SK-N-SH (cell line): Measurements from ENCODE around the gene DDX39B. TPM values are rescaled to one million over a fixed set of nuclear protein-coding genes. Genes with fewer than 3 reads are reported as not detected.

Source experiments
- CTCF ChIA-PET: fragments of 300-600, 350-600 bp; formaldehyde crosslinking; extraction: SDS; loops from one replicate; lab custom pipeline; 2021; lab: Yijun Ruan, JAX
- POLR2A ChIA-PET: fragments of 350-600 bp; sonication (Branson Sonifier 250); formaldehyde crosslinking; extraction: SDS; loops from one replicate; lab custom pipeline; 2020; ENCODE audit warnings: antibody characterized with exemption, inconsistent platforms; lab: Yijun Ruan, JAX
- DNase-seq: peaks from one replicate; pipeline ENCODE4 v3.0.0; 2012
- H2AFZ ChIP-seq: fragments of 200-600 bp; sonication (generic); 2 replicates; pipeline ENCODE4 v1.8.1; 2016; ENCODE audit warnings: antibody characterized with exemption, mild to moderate bottlenecking, low read depth
- H3F3A ChIP-seq: fragments of 200-600 bp; sonication (generic); replicated peaks from 2 replicates; pipeline ENCODE3; 2016; ENCODE audit warnings: antibody characterized with exemption, mild to moderate bottlenecking; ENCODE audit not compliant: insufficient read depth
- H3K27ac ChIP-seq, 2 experiments: fragments of 200-500 bp in 1 of 2; fragments of 200-600 bp in 1 of 2; sonication (Bioruptor generic) in 1 of 2; sonication (generic), shearing (Covaris generic) in 1 of 2; 2 replicates each; pipeline versions ENCODE4 v1.5.1 to v1.6.1; 2014 to 2016; ENCODE audit warnings: low read depth in 2 of 2, inconsistent platforms in 1 of 2, low read length in 1 of 2, mild to moderate bottlenecking in 1 of 2, mixed read lengths in 1 of 2
- H3K27me3 ChIP-seq: fragments of 200-600 bp; sonication (generic), shearing (Covaris generic); 2 replicates; pipeline ENCODE4 v1.6.1; 2016; ENCODE audit warnings: mixed run types; ENCODE audit not compliant: insufficient read depth
- H3K36me3 ChIP-seq, 2 experiments: fragments of 200-500 bp in 1 of 2; fragments of 200-600 bp in 1 of 2; sonication (Bioruptor generic) in 1 of 2; sonication (generic) in 1 of 2; replicated peaks in 1 of 2; 2 replicates each; pipeline versions ENCODE3 to v1.5.1; 2014 to 2016; ENCODE audit warnings: low read length in 1 of 2, mild to moderate bottlenecking in 1 of 2; ENCODE audit not compliant: insufficient read depth in 2 of 2, control insufficient read depth in 1 of 2
- H3K4me1 ChIP-seq, 2 experiments: fragments of 200-500 bp in 1 of 2; fragments of 200-600 bp in 1 of 2; sonication (Bioruptor generic) in 1 of 2; sonication (generic), shearing (Covaris generic) in 1 of 2; 2 replicates each; pipeline versions ENCODE4 v1.5.1 to v1.6.1; 2014 to 2016; ENCODE audit warnings: low read depth in 1 of 2, low read length in 1 of 2, mixed run types in 1 of 2; ENCODE audit not compliant: insufficient read depth in 2 of 2, control insufficient read depth in 1 of 2
- H3K4me2 ChIP-seq: fragments of 200-600 bp; sonication (generic), shearing (Covaris generic); 2 replicates; pipeline ENCODE4 v1.6.1; 2017; ENCODE audit warnings: mixed run types
- H3K4me3 ChIP-seq, 2 experiments: fragments of 200-500 bp in 1 of 2; fragments of 200-600 bp in 1 of 2; sonication (Bioruptor generic) in 1 of 2; sonication (generic), shearing (Covaris generic) in 1 of 2; 2 replicates each; pipeline versions ENCODE4 v1.5.1 to v1.8.1; 2014 to 2016; ENCODE audit warnings: low read depth in 2 of 2, inconsistent platforms in 1 of 2, low read length in 1 of 2, mild to moderate bottlenecking in 1 of 2, mixed read lengths in 1 of 2, moderate library complexity in 1 of 2
- H3K79me2 ChIP-seq: fragments of 200-600 bp; sonication (generic); 2 replicates; pipeline ENCODE4 v1.8.1; 2017; ENCODE audit warnings: mild to moderate bottlenecking; ENCODE audit not compliant: insufficient read depth
- H3K9ac ChIP-seq: fragments of 200-600 bp; sonication (generic); 2 replicates; pipeline ENCODE4 v1.6.1; 2017; ENCODE audit warnings: mixed run types
- H3K9me2 ChIP-seq: fragments of 200-600 bp; sonication (generic); 2 replicates; pipeline ENCODE4 v1.6.1; 2017; ENCODE audit warnings: mixed run types
- H3K9me3 ChIP-seq: fragments of 200-600 bp; sonication (generic); 2 replicates; pipeline ENCODE4 v1.6.1; 2017; ENCODE audit warnings: mixed run types, mild to moderate bottlenecking, moderate library complexity
- H4K20me1 ChIP-seq: fragments of 200-600 bp; sonication (generic); 2 replicates; pipeline ENCODE4 v1.6.1; 2017; ENCODE audit warnings: mild to moderate bottlenecking, mixed run types; ENCODE audit not compliant: insufficient read depth
- EZH2phosphoT487 ChIP-seq: fragments of 200-600 bp; sonication (generic); IDR thresholded peaks from 2 replicates; pipeline ENCODE4 v1.6.1; 2017; ENCODE audit warnings: low read depth, mixed run types, mild to moderate bottlenecking, antibody characterized with exemption, moderate library complexity, borderline replicate concordance
- FOSL2 ChIP-seq: IDR thresholded peaks from 2 replicates; pipeline ENCODE4 v1.4.0; 2012; ENCODE audit warnings: low read depth, mild to moderate bottlenecking, moderate library complexity, borderline replicate concordance
- NFIC ChIP-seq: IDR thresholded peaks from 2 replicates; pipeline ENCODE4 v1.4.0; 2012; ENCODE audit warnings: borderline replicate concordance
- RCOR1 ChIP-seq: fragments of 150-350 bp; IDR thresholded peaks from 2 replicates; pipeline ENCODE4 v1.6.1; 2017; ENCODE audit warnings: antibody characterized with exemption, low read length
- SIN3A ChIP-seq: IDR thresholded peaks from 2 replicates; pipeline ENCODE4 v1.6.1; 2012; ENCODE audit warnings: low read depth, mild to moderate bottlenecking, low read length, moderate library complexity, borderline replicate concordance
- TCF12 ChIP-seq: IDR thresholded peaks from 2 replicates; pipeline ENCODE4 v1.4.0; 2012
- YY1 ChIP-seq: IDR thresholded peaks from 2 replicates; pipeline ENCODE4 v1.4.0; 2012; ENCODE audit warnings: low read depth, mild to moderate bottlenecking
- WGBS: methylation state at CpG from one replicate; pipeline ENCODE4 v1.1.6; 2017; ENCODE audit warnings: low lambda C conversion rate; 5-methylcytosine and 5-hydroxymethylcytosine counted together
- polyA plus RNA-seq, 3 experiments: library from polyadenylated mRNA; depleted of rRNA; stranded (reverse); fragments of >200 nt; gene quantifications; 2 replicates each; pipeline ENCODE4 v1.2.3, GENCODE V29; 2012
- TF ChIP-seq, protein P1 (sequence below): fragments of 150-350 bp; IDR thresholded peaks from 2 replicates; pipeline ENCODE4 v1.6.1; 2016; ENCODE audit warnings: mild to moderate bottlenecking, low read depth, low read length
- TF ChIP-seq, protein P2 (sequence below): IDR thresholded peaks from 2 replicates; pipeline ENCODE4 v1.4.0; 2012; ENCODE audit warnings: low read depth, borderline replicate concordance

DDX39B gene
- polyA plus RNA-seq, 1 of the 3 experiments (the other 2 are of a cell fraction) = 502 TPM

- H2AFZ ChIP-seq = no peak overlapping the region
- peak overlapping the region; percentile 74 to 91 for H3K4me3 ChIP-seq
- peak overlapping the region; percentile 95 to 97; a peak in 2 of 4 replicates for H3K27ac ChIP-seq
- no peak for DNase-seq
- H3K27me3 ChIP-seq = no peaks in the 10 kb centered on the region
- H3K9ac ChIP-seq = peak overlapping the region; percentile 96
- H3K9me2 ChIP-seq = no peaks in the 10 kb centered on the region
- peaks cover 71% of the 10 kb centered on the region for H3K79me2 ChIP-seq
- ChIA-PET POLR2A (interaction anchor here (3.4 kb wide), 1 partner anchor 9 kb away, joined by 12 read pairs; no protein-coding TSS in a partner anchor), CTCF (interaction anchor here (1.0 to 11.9 kb wide), 2 partner anchors 9 to 58 kb away, joined by 3 to 301 read pairs; partner anchors contain the start of gene NCR3)
- no peaks in the 10 kb centered on the region for H3K9me3 ChIP-seq
- H3K36me3 ChIP-seq = peaks cover 34 to 45% of the 10 kb centered on the region in 2 experiments
- peaks cover 15 to 20% of the 10 kb centered on the region in 2 experiments; a peak in 3 of 4 replicates for H3K4me1 ChIP-seq
- 6% methylated on average over 4 of the region's 4 CpGs for WGBS
- TF ChIP-seq NFIC = no peak
- no peak for TF ChIP-seq YY1
- no peak for TF ChIP-seq SIN3A
- no peak for TF ChIP-seq FOSL2
- TF ChIP-seq RCOR1 = no peak
- TF ChIP-seq, protein P1, sequence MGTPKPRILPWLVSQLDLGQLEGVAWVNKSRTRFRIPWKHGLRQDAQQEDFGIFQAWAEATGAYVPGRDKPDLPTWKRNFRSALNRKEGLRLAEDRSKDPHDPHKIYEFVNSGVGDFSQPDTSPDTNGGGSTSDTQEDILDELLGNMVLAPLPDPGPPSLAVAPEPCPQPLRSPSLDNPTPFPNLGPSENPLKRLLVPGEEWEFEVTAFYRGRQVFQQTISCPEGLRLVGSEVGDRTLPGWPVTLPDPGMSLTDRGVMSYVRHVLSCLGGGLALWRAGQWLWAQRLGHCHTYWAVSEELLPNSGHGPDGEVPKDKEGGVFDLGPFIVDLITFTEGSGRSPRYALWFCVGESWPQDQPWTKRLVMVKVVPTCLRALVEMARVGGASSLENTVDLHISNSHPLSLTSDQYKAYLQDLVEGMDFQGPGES = no peak
- peaks cover 4% of the 10 kb centered on the region for H3F3A ChIP-seq
- H4K20me1 ChIP-seq = peaks cover 54% of the 10 kb centered on the region
- H3K4me2 ChIP-seq = peak overlapping the region; percentile 87
Measured at GRCh38 chr6:31540640-31541039, 1.2 kb downstream of the DDX39B start.

- Histone ChIP-seq H3F3A (peaks cover 4% of the 10 kb centered on the region), H3K27me3 (no peaks in the 10 kb centered on the region), H2AFZ (no peak overlapping the region), H3K79me2 (peaks cover 79% of the 10 kb centered on the region), H4K20me1 (peaks cover 71% of the 10 kb centered on the region), H3K36me3 (peaks cover 52 to 63% of the 10 kb centered on the region in 2 experiments), H3K4me1 (peaks cover 15 to 19% of the 10 kb centered on the region in 2 experiments; a peak in 3 of 4 replicates), H3K27ac (no peak overlapping the region), H3K4me2 (peak overlapping the region; percentile 87), H3K4me3 (peak overlapping the region; percentile 74 to 91)
- ChIA-PET CTCF (interaction anchor here (1.0 to 2.3 kb wide), 3 partner anchors 9 to 59 kb away, joined by 3 to 10 read pairs (median 3); partner anchors contain the start of genes MCCD1 and NFKBIL1), POLR2A (interaction anchor here (0.7 kb wide), 1 partner anchor 8 kb away, joined by 4 read pairs; the partner anchor contains the start of genes ATP6V1G2 and NFKBIL1)
- DNase-seq = no peak
- TF ChIP-seq TCF12 (no peak), EZH2phosphoT487 (no peak)
- TF ChIP-seq, protein P2, sequence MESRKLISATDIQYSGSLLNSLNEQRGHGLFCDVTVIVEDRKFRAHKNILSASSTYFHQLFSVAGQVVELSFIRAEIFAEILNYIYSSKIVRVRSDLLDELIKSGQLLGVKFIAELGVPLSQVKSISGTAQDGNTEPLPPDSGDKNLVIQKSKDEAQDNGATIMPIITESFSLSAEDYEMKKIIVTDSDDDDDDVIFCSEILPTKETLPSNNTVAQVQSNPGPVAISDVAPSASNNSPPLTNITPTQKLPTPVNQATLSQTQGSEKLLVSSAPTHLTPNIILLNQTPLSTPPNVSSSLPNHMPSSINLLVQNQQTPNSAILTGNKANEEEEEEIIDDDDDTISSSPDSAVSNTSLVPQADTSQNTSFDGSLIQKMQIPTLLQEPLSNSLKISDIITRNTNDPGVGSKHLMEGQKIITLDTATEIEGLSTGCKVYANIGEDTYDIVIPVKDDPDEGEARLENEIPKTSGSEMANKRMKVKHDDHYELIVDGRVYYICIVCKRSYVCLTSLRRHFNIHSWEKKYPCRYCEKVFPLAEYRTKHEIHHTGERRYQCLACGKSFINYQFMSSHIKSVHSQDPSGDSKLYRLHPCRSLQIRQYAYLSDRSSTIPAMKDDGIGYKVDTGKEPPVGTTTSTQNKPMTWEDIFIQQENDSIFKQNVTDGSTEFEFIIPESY = no peak
- TF ChIP-seq, all 33 proteins: peak for 0
- H3K9me2 ChIP-seq = no peaks in the 10 kb centered on the region
- no peaks in the 10 kb centered on the region for H3K9me3 ChIP-seq
- no peak overlapping the region for H3K9ac ChIP-seq
- WGBS = 56% methylated on average over 6 of the region's 6 CpGs
Measured at GRCh38 chr6:31538805-31539400, 2.9 kb downstream of the DDX39B start.
